GM19467 (cell line): ENCODE data around the gene ABI3BP.

Source experiments
- ATAC-seq: cut with Tn5 transposase; IDR thresholded peaks from one replicate; pipeline ENCODE4 v1.9.1; 2021; ENCODE audit warnings: mild to moderate bottlenecking, moderate library complexity; ENCODE audit not compliant: unreplicated experiment

ABI3BP gene

DNA sequence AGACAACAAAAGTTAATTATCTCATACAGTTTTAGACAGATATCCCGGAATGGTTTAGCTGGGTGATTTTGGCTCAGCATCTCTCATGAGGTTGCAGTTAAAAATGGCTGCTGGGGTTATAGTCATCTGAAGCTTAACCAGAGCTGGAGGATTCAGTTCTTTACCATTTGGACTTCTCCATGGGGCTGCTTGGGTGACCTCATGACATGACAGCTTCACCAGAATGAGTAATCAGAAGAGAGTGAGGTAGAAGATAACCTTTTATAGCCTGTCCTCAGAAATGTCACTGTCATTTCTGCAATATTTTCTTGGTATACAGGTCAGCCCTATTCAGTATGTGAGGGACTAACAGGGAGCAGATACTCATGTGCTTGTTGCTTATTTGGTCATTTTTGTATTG, 253.0 kb downstream of the ABI3BP start:
- ATAC-seq, result no peak

DNA sequence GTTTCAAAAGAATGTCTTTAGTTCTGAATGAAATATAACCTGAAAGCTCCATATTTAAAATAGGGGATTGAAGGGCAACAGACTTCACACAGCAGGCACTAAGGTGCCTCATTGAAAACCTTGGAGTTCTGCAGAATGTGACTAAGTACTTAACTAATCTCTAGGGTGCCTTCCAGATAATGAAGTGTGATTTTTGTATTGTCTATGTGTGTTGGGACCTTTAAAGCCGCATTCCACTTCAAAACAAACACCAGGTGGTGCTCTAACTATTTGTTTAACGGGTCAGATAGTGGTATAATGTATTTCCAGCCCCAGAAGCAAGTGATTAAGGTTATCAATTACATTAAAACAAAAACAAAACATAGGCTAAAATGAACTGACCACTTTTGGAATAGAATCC, 255.9 kb downstream of the ABI3BP start:
- ATAC-seq, result no peak

- ATAC-seq, result no peak
Measured at GRCh38 chr3:100732435-100732834, 260.8 kb downstream of the ABI3BP start.

DNA sequence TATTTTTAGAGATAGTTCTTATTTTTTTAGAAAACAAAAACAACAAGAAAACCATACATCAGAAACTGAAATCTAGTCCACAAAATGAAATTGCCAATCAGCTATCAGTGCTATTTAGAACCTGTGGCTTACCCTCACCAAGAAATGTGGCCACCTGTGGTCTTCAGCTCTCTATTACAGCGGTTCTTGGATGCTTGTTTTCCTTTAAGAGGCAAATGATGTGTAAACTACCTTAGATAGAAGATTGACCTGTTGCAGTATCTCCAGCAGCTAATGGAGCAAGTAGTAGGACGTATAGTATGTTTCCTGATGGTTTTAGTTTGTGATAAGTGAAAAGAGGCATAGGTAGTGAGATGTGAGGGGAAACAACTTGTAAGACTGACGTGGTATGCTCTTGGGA, 262.7 kb downstream of the ABI3BP start:
- ATAC-seq, result no peak

DNA sequence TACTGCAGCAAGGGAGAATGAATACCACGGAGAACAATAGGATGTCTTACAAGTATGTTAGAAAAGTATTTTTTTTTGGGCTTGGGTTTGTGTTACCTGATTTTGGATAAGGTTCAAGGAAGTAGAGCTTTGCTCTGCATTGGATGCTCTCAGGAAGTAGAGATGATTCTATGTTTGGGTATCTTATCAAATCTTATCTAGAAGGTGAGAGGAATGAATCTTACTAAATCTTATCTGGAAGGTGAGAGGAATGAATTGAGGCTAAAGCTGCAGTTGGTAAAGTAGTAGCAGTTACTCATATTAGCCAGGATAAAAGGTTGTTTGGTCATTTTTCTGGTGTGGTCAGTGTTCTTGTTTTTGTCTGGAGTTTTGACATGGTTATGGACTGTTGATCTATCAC, 266.5 kb downstream of the ABI3BP start:
- no peak for ATAC-seq

- ATAC-seq, result no peak
Measured at GRCh38 chr3:100725935-100726513, 267.2 kb downstream of the ABI3BP start.

- ATAC-seq, result no peak
Measured at GRCh38 chr3:100720426-100720825, 272.8 kb downstream of the ABI3BP start.

DNA sequence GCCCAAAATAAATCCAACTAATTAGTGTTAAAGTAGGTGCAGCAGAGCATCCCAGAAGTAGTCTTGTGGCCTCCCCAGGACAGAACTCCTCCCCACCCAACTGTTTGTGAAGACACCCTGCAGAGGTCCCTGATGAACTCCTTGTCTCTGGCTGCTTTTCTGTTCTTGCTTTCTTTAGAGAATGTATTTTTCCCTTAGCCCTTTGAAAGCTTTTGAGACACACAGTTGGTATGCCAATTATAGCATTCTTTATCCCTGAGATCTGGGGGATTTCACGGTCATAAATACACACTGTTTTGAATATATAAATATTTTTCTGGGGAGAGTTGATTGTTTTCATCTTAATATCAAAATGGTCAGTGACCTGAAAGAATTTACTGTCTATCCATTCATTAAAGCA, 274.1 kb downstream of the ABI3BP start:
- no peak for ATAC-seq

GRCh38 chr3:100717637-100718487, 275.4 kb downstream of the ABI3BP start:
- ATAC-seq, result no peak

GRCh38 chr3:100717063-100717462, 276.2 kb downstream of the ABI3BP start:
- ATAC-seq, result no peak

- ATAC-seq, result no peak
Measured at GRCh38 chr3:100715176-100715575, 278.0 kb downstream of the ABI3BP start.

DNA sequence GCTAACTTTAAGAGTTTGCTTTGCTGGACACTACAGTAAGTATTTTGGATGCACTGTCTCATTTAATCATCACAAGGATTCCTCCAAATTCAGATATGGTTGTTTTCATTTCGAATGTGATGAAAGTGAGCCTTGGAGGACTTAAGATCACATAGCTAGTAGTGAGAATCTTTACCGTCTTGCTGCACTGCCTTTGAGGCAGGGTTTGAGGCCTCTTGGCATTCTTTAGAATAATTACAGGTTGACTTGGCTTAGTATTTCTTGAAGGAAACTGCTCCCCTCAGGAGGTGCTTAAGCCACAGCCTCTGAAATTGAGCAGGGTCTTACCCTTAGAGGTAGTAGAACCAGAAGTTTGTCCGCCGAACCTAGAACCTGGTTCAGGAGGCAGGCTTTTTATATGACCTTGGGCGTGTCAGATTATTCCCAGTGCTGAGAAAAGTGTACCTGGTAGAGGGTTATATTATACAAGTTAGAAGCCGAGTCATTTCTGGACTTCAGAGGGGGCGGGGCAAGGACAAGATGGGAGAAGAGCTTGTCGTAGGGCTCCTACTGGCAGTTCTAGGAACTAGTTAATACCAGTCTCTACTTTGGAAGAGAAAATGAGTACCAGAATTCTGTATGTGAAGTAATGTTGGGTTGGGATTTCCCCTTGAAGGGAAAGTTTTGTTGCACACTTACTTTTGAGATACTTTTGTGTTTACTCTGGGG, 282.8 kb downstream of the ABI3BP start:
- ATAC-seq, result peak; percentile 22

- ATAC-seq, result no peak
Measured at GRCh38 chr3:100709842-100710260, 283.4 kb downstream of the ABI3BP start.

DNA sequence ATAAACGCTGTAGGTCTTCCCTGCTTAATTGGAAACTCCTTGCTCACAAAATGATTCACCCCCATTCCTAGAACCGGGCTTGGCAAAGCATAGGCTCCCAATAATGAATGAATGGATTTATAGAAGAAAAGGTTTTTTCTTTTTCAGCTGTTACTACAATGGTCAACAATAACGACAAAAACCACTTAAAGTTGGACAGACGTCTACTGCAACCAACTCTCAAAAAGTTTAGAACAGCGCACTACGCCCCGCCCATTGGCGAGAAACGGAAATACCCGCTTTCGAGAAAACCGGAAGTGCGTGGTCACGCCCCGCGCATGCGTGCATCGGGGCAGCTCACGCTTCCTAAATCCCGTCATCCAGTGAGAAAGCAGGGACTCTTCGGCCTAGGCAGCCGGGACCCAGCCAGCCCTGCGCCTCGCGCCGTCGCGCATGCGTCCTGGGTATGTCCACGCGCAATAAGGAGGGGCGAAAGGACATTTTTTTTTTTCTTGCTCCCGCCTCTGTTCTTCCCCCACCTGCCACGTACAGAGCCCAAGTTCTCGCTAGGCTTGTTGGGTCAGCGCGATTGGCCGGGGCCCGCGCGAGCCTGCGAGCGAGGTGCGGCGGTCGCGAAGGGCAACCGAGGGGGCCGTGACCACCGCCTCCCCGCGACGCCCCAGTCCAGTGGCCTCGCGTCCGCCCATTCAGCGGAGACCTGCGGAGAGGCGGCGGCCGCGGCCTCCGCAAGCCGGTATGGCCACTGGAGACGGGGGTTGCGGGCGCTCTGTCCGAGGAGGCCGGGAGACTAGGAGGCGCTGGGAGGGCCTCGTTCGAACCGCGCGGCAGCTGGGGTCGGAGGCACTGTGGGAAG, 284.0 kb downstream of the ABI3BP start, which contains the start of gene TFG:
TSS of gene TFG (plus strand) at position 506 of the 853 bp plus-strand sequence. CDS start 4,192 bp downstream, outside the sequence.
- peak; percentile 92 for ATAC-seq

DNA sequence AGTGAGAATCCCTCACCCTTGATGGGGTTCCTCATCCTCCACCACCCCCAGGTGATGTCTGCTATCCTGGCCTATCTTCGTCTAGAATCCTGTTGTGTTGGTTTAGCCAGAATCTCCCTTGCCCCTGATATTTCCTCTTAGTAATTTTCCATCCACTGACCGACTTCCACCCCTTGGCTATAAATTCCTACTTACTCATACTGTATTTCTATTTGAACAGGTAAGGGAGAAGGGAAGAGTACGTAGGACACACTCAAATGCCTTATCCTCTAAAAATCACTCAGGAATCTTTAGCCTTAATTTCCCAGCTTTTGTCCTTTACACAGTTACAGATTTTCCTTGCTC, 284.6 kb downstream of the ABI3BP start:
- no peak for ATAC-seq

DNA sequence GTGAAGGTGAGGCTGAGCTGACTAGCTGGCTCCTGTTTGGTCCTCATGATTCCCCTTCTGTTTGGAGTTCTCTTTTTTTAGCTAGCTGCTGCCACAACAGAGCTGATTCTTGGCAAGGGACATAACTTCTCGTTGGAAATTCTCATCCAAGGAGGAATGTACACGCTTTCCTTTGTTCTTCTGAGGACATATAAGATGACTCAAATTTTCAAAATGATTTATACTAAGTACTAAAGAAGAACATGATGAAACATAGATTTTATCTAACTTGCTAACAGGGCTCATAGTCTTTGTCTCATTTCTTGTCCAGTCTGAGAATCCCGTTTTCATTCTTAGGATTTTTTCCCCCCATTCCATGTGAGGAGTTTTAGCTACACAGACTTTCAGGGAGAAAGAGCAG, 286.9 kb downstream of the ABI3BP start:
- ATAC-seq, result no peak

GRCh38 chr3:100703865-100704264, 289.4 kb downstream of the ABI3BP start:
- no peak for ATAC-seq

DNA sequence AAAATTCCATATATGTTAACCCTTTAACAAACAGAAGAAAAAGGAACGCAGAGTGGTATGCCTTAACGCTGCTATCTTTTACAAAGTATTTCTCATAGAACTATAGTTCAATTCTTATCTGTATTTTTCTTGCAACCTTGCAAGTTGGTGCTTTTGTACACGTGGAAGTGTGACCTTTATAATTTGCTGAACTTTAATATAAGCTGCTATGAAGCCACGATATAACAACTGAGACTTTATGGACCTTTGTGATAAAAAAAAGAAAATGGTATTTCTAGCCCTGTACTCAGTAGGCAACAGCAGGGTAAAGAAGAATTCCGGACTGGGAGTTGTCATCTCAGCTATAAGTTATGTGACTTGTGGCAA, 290.3 kb downstream of the ABI3BP start:
- ATAC-seq, result no peak

DNA sequence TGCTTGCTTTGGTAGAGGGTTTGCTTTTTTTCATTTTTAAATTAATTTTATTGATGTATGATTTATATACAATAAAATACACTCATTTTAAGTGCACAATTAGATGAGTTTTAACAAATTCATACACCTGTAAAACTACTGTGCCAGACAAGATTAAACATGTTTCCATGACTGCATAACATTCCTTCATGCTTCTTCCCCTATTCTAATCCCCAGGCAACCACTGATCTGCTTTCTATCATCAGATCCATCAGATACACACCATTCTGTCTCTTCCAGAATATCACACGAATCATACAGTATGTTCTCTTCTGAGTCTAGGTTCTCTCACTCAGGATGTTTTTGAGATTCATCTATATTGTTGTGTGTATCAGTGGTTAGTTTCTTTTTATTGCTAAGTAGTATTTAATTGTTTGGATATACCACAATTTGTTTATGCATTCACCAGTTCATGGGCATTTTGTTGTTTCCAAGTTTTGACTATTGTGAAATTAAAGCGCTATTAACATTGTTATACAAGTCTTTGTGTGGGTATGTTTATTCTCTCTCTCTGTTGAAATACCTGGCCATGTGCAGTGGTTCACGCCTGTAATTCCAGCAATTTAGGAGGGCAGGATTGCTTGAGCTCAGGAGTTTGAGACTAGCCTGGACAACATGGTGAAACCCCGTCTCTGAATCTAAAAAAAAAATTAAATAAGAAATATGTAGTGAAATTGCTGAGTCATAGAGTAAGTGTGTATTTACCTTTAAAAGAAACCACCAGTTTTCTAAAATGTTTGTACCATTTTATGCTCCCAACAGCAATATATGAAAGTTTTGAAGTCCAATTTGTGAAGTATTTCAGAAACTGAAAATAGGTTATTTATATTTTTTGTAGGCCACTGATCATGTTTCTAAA, 290.9 kb downstream of the ABI3BP start:
- ATAC-seq, result no peak

- no peak for ATAC-seq
Measured at GRCh38 chr3:100700708-100701107, 292.5 kb downstream of the ABI3BP start.
